HG03558 (cell line): ENCODE data around the gene SNX30.

Source experiments
- ATAC-seq: cut with Tn5 transposase; IDR thresholded peaks from one replicate; pipeline ENCODE4 v1.9.1; 2021; ENCODE audit warnings: moderate number of reproducible peaks; ENCODE audit not compliant: unreplicated experiment; ENCODE audit errors: extremely low read depth

The SNX30 gene

DNA sequence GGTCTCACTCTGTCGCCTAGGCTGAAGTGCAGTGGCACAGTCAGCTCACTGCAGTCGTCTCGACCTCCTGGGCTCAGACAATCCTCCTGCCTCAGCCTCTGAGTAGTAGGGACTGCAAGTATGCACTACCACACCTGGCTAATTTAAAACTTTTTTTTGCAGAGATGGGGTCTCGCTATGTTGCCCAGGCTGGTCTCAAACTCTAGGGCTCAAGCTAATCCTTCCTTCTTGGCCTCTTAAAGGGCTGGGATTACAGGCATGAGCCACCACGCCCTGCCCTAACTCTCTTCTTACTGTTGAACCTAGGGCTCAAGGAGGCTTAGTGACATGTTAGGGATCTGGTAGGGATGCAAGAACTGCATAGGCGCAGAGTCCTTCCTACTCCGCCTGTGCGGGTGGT is 65.3 kb downstream of the SNX30 start:
- ATAC-seq, result no peak

DNA sequence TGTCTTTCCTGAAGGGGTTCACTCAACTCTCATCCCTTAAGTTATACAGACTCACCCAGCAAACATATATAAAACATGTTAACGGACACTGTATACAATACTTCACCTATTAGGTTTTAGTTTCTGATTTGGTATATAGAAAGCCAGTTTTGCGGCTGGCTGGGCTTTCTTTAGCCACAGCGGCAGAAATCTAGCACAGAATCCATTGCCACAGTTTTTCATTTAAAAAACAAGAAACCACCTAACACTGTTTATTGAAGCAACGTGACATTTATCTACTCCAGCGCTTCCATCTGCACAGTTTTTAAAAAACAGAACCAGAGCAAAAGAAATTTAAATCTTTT is 67.3 kb downstream of the SNX30 start:
- ATAC-seq, result peak; percentile 42

DNA sequence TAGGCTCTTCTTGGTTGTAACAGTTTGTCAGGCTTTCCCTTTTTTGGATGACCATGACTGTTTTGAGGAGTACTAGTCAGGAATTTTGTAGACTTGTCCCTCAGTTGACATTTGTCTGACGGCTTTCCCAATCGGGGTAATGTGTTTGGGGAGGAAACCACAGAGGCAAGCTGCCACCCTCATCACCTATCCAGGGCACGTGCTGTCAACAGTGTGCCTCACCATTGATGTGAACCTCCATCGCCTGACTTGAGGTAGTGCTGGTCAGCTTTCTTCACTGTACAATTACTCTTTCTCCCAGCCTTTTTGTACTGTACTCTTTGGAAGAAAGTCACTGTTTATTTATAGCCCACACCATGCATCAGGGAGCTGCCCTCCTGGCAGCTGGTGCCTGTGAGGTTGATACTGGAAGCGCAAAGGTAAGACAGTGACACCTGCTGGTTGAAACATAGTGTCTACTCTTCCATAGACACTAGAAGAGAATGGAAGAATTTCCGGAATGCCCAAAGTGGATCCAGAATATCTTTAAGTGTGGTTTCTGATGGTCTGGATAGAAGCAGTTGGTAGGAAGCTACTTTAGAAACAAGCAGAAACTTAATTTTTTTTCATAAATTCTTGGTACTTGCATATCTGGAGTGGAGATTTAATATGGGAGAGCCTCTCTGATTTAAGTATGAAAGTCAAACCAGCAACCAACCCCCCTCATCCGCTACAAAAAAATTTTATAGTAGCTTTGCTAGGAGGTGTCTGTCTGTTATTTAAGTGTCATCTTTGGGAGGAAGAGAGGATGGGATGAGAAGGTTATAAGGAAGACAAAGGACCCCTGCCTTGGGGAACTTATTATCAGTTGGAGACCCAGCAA is 69.3 kb downstream of the SNX30 start:
- no peak for ATAC-seq

DNA sequence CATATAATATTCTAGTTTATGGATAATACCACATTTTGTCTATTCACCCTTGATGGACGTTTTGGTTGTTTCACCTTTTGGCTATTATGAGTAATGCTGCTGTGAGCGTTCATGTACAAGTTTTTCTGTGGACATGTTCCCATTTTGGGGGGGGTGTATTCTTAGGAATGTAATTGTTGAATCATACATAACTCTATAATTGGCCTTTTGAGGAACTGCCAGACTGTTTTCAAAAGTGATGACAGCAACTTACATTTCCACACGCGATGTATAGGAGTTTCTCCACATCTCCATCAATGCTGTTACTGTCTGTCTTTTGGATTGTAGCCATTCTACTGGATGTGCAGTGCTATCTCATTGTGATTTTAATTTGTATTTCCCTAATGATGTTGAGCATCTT is 70.3 kb downstream of the SNX30 start:
- no peak for ATAC-seq

DNA sequence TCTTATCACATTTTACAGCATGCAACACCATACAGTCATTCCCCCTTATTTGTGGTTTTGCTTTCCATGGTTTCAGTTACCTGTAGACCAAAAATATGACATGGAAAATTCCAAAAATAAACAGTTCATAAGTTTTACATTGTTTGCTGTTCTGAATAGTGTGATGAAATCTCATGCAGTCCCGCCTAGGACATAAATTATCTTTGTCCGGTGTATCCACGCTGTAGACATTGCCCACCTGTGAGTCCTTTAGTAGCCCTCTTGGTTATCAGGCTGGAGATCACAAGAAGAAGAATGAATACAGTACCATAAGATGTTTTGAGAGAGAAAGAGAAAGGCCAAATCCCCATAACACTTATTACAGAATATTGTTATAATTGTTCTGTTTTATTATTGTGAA is 72.1 kb downstream of the SNX30 start:
- no peak for ATAC-seq

DNA sequence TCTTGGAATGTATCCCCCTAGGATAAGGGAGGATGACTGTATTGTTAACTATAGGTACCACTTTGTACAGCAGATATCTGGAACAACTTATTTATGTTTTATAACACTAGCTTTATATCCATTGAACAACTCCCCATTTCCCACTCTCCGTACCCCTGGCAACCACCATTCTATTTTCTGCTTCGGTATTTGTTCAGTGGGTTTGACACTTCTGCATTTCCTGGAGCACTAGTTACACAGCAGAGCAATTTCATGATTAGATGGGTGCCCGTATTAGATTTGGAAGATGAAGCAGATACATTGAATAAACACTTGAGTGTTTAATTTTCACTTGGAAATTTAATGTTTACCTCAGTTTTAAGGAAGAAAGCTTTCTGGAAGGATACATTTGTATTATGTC is 72.7 kb downstream of the SNX30 start:
- ATAC-seq, result no peak

DNA sequence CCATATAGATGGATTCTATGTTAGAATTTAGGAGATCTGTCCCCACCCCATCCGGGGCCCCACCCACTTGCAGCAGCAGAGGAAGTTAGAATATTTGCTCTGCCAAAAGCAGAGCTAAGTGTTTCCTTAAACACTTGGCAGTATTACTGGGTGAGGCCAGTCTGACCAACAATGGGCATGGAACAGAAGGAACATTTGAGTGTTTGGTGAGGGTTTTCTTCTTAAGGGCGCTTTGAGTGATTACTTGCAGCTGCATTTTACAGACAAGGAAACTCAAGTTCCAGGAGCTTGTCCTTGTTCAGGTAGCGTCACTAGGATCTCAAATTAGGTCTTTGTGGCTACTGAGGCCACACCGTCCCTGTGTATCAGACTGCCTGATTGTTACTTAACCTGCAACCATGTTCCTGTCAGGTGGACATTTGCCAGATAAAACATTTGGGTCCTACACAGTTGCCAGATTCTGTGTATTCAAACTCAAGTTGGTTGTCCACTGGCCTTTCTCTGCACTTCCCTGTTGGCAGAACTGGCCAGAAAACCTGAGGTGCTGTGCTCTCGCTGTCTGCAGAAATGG is 80.8 kb downstream of the SNX30 start:
- no peak for ATAC-seq

DNA sequence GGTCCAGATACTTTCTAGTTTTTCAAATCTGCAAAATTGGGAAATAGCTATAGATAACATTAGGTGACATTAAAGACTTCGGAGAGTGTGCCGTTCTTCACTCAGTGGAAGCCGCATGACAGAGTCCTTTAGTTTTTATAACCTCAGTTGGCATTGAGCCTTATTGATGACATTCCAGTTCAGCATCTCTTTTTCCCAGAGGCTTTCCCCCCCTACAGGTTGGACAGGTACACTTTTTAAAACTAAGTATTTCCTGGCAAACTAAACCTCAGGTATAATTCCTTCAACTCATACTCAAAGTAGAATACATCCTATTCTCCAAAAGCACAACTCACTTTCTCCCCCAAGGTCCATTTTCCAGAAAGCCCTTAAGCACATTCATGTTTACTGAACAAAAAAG is 81.4 kb downstream of the SNX30 start:
- no peak for ATAC-seq

DNA sequence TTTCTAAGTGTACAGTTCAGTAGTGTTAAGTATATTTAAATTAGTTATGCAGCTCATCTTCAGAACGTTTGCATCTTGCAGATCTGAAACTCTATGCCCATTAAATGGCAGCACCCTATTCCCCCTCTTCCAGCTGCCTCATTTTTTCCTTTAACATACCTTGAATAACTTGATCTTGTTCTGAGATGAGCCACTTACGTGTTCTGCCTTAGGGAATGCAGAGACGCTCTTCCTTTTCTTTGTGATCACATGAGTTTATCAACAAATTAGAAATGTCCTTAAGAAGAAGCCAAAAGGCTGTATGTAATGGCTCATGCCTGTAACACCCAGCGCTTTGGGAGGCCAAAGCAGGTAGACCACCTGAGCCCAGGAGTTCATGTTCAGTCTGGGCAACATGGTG is 82.5 kb downstream of the SNX30 start:
- no peak for ATAC-seq

DNA sequence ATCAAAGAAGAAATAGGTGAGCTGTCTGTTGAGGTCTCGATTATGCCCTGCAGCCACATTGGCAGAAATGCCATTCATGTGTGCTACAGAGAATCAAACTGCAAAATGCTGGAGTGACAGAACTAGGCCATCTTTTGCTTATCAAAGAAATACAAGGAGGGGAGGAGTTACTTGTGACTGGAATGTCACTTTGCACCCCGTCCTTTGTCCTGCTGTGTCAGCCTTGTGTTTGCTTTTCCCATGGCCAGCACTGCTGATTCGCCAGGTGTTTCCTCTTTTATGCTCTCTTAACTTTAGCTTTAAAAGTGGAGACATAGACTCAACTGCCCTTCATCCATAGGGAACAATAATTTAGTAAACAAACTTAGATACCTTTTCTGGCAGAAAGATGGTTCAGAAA is 85.8 kb downstream of the SNX30 start:
- no peak for ATAC-seq

DNA sequence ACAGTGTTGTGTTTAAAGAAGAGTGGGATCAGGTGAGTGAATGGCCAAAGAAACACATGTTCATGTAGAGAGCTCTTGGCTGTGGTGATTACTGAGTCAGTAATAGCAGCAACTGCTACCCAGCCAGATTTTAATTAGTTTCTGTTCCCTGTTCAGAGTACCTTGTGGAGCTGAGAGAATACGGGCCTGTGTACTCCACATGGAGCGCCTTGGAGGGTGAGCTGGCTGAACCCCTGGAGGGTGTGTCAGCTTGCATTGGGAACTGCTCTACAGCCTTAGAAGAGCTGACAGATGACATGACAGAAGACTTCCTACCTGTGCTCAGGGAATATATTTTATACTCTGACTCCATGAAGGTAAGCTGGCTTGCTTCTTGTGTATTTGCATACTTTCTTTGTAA is 87.8 kb downstream of the SNX30 start:
- ATAC-seq, result no peak

DNA sequence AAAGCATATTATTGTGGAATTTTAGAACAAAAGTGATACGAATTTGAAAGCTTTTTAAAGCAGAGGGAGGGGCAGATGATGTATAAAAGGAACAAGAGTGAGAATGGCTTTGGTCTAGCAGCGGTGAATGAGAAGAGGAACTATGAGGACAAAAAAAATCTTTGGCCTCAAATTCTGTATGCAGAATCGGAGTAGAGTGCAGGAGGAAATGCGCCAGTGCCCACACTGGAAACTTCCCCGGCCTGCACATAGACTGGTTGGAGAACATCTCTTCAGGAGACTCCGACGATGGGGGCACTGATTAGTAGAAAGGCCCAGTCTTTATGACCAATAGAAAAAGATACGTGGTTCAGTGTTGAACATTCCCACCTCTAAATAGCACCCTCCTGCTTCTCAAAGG is 88.8 kb downstream of the SNX30 start:
- no peak for ATAC-seq

DNA sequence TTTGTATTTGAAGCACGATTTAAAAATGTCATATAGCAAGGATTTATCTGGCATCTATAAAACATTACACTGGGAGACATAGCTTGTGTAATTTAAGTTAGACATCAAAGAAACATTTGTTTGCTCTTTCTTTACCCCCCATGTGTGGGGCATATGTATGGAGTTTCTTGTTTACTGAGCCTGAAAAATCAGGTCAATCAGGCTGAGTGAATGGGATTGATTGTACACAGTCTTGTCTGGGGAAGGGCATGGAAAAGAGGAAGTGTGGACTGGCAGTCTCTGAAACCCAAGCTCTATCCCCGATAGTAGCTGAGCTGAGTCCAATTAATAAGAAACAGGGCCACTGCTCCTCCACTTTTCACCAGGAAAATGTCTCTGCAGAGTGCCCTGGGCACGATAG is 90.7 kb downstream of the SNX30 start:
- no peak for ATAC-seq

DNA sequence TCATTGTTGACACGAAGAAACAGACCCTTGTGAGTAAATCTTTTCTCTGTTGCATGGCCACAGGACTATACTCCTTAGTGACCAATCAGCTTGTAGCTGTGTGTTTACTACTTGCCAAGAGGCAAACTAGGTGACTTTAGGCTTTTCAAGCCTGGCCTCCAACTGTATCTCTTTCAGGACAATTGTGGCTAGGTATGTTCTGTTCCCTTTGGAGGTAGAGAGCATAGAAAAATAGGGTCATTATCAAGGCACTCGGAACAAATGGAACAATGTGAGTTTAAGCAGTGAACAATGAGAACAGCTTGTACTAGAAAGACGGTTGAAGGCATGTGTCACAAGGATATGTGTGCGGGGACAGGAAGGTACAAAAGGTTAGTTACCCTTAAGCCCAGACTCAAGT is 92.0 kb downstream of the SNX30 start:
- ATAC-seq, result no peak

DNA sequence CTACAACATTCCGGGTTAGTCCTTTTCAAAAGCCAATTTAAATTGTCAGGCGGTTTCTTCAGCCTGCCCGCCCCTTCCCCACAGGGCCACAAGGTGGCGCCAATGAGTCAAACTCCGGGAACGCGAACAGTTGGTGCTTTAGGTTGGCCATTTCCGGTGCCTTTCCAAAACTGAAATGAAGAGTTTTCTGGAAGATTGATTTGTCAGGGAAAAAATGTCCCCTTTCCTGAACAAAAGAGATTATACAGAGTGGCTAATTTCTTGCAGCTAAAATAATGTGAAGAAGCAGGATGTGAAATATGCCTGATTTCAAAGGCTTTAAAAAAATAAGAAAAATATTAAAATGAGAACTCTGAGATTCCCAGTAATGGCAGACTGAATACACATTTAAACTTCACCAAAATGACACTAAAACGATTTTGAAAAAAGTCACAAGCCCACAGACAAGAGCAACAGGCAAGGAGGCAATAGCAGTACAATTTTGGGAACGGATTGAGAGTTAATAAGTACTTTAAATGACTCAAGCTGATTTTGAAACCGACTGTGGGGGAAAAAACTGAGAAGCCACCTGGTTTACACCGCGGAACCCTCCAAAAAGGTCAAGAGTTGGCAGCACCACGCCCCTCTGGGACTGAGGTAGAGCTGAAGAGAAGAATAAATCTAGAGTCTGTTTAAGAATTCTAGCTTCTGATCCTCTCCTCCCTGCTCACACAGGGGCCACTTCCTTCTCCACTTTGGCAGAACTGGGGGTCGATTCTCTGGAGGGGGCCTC is 94.4 kb downstream of the SNX30 start:
- ATAC-seq, result no peak

DNA sequence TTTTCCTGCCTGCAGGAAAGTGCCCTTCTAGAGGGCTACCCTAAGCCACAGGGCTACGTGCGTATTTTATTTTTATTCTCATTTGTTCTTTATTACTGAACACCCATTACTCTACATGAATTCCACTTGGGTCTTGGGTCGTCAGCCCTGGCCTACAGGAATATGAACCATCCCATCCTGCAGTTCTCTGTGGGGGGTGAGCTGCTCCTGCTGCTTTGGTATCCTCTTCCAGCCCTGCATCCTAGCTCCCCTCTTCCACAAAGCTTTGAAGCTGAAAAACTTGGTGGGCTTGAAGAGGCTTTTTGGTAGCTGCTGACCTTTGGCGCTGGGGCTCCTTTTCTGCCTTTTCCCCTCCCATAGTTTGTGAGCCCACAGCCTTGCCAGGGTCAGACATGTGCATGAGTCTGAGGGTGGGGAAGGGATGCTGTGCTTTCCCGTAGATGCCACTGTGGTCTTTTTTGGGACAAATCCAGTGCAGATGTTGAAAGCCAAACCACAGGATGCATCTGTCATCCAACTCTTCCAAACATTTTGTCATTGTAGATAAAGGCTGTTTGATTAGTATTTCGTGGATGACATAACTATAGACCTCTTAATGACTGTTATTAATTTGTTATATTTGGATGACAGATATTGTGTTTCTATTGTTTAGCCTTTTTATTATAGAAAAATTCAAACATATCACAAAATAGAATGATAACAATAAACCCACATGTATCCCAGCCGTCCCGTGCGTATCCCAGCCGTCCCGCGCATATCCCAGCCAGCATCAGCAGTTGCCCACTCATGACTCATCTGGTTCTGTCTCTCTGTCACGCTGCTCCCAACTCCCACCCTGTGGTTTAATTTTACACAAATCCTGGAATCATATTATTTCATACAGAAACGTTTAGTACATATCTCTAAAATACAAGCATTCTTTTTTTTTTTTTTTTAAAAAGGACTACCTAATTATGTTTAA is 96.2 kb downstream of the SNX30 start:
- no peak for ATAC-seq

DNA sequence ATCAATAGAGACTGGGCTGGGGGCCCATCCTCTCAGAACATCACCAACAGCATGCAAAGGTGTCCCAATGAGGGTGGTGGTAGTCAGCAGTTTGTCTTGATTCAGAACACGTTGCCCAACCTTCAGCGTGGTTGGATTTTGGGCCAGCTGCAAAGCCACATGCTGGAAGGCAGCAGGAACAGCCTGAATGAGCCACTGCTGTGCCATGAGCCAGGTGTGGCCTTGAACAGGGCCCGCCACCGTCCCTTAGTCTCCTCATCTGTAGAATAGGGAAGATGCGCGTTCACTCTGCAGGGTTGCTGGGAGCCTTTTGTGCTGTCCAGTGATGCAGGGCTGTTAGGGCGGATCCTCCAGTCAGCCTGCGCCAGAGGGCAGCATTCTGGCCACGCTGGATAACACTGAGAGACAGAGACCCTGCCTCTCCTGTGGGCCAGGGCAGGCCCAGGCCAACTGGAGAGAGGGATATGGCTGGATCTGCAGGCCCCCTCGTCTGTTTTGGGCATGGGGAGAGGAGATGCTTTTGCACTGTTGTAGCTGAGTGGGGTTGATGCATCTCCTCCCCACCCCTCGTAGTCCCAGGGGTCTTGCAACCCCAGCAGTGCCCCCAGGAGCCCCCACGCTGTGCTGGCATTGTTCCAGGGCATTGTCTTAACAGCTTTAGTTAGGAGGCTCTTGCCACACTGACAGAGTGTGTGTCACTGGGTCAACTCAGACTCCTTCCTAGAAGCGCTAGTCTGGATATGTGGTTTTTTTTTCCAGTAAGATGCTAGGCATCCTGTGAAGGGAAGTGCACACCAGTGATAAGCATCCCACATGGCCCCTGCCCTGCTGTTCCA is 98.0 kb downstream of the SNX30 start:
- ATAC-seq, result no peak

DNA sequence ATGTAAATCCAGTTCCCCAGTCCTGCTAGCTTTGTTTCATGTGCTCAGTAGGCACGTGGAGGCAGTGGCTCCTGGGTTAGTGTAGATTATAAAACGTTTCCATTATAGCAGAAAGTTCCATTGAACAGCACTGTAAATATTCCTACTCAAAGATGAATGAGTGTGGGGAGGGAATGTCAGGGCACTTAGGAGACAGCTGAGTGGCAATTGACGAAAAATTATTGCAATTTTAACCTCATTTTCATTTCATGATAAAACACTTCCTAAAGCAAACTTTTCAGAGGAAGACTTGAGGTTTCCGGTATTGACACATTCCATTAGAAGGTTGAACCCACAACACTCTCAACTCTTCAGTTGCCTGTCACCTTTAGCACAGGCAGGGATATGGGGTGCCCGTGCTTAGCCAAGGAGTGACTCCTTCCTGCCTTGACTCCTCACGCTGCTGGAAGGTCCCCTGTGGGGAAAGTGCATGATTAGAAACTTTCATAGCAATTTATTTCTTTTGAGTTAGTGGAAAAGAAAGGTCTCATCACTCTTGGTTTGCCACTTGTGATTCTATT is 98.9 kb downstream of the SNX30 start:
- ATAC-seq, result no peak

DNA sequence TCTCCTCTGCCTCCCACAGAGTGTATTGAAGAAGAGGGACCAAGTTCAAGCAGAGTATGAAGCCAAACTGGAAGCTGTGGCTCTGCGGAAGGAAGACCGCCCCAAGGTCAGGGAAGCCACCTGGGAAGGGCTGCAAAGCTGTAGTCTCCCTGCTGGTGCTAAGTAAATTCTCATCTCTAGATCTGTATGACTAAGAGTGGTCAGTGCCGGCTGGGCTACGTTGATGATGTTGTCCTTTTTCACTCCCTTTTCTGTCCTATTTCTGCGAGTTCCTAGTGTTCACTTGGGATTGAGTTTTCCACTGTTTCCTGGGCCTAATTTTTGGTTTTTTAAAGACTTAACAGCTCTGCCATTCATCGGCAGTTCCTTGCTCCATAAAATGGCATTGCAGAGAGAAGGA is 100.3 kb downstream of the SNX30 start:
- no peak for ATAC-seq
